H9 (cell line): ENCODE results near the gene ACTR8. TPM values are rescaled to one million over a fixed set of nuclear protein-coding genes. Genes with fewer than 3 reads are reported as not detected.

Experiments
- DNase-seq: peaks from one replicate; pipeline ENCODE4 v3.0.0-alpha.2; 2017
- H2AFZ ChIP-seq: one replicate; pipeline ENCODE4 v1.6.1; 2013; ENCODE audit warnings: mild to moderate bottlenecking, low read length, control low read depth, moderate library complexity
- H2AK5ac ChIP-seq: 2 replicates; pipeline ENCODE4 v1.6.1; 2013; ENCODE audit warnings: low read length, control low read depth, mixed read lengths; ENCODE audit not compliant: insufficient read length
- H2BK120ac ChIP-seq: one replicate; pipeline ENCODE4 v1.6.1; 2013; ENCODE audit warnings: low read depth, mild to moderate bottlenecking, low read length, control low read depth, inconsistent platforms; ENCODE audit not compliant: poor library complexity, severe bottlenecking
- H2BK12ac ChIP-seq: 2 replicates; pipeline ENCODE4 v1.6.1; 2013; ENCODE audit warnings: low read length, control low read depth, mixed read lengths, low read depth; ENCODE audit not compliant: insufficient read length
- H2BK15ac ChIP-seq: 2 replicates; pipeline ENCODE4 v1.6.1; 2013; ENCODE audit warnings: low read depth, low read length, control low read depth
- H2BK20ac ChIP-seq: one replicate; pipeline ENCODE4 v1.6.1; 2013; ENCODE audit warnings: low read depth, mild to moderate bottlenecking, low read length, control low read depth, inconsistent platforms; ENCODE audit not compliant: poor library complexity, severe bottlenecking
- H2BK5ac ChIP-seq: 2 replicates; pipeline ENCODE4 v1.6.1; 2013; ENCODE audit warnings: low read length, control low read depth, mixed read lengths; ENCODE audit not compliant: insufficient read length
- H3K14ac ChIP-seq: 2 replicates; pipeline ENCODE4 v1.6.1; 2013; ENCODE audit warnings: low read length, control low read depth; ENCODE audit not compliant: insufficient read depth
- H3K18ac ChIP-seq: 2 replicates; pipeline ENCODE4 v1.6.1; 2013; ENCODE audit warnings: low read depth, mild to moderate bottlenecking, mixed read lengths, low read length, control low read depth; ENCODE audit not compliant: insufficient read length
- H3K23ac ChIP-seq: 2 replicates; pipeline ENCODE4 v1.6.1; 2013; ENCODE audit warnings: low read length, control low read depth, mixed read lengths, low read depth; ENCODE audit not compliant: insufficient read length
- H3K23me2 ChIP-seq: 2 replicates; pipeline ENCODE4 v1.6.1; 2013; ENCODE audit warnings: low read depth, mild to moderate bottlenecking, mixed read lengths, low read length, control low read depth; ENCODE audit not compliant: insufficient read length, poor library complexity, severe bottlenecking
- H3K27ac ChIP-seq: 2 replicates; pipeline ENCODE4 v1.5.1; 2013; ENCODE audit warnings: low read length, control low read depth, mixed read lengths, low read depth; ENCODE audit not compliant: insufficient read length
- H3K27me3 ChIP-seq: 2 replicates; pipeline ENCODE4 v1.6.1; 2013; ENCODE audit warnings: low read length, control low read depth, inconsistent platforms; ENCODE audit not compliant: insufficient read depth
- H3K4ac ChIP-seq: 2 replicates; pipeline ENCODE4 v1.6.1; 2013; ENCODE audit warnings: low read depth, mild to moderate bottlenecking, control low read depth, inconsistent platforms, low read length, moderate library complexity
- H3K4me1 ChIP-seq: 2 replicates; pipeline ENCODE4 v1.6.1; 2013; ENCODE audit warnings: low read length, control low read depth, inconsistent platforms; ENCODE audit not compliant: insufficient read depth
- H3K4me2 ChIP-seq: 2 replicates; pipeline ENCODE4 v1.6.1; 2013; ENCODE audit warnings: low read length, control low read depth, mixed read lengths; ENCODE audit not compliant: insufficient read length, insufficient read depth
- H3K56ac ChIP-seq: 2 replicates; pipeline ENCODE4 v1.6.1; 2013; ENCODE audit warnings: low read depth, mild to moderate bottlenecking, mixed read lengths, low read length, control low read depth; ENCODE audit not compliant: insufficient read length
- H3K79me1 ChIP-seq: 2 replicates; pipeline ENCODE4 v1.6.1; 2013; ENCODE audit warnings: low read depth, mild to moderate bottlenecking, moderate library complexity, low read length, control low read depth, inconsistent platforms; ENCODE audit not compliant: insufficient read depth, poor library complexity, severe bottlenecking
- H3K79me2 ChIP-seq: 2 replicates; pipeline ENCODE4 v1.6.1; 2013; ENCODE audit warnings: low read length, control low read depth, inconsistent platforms; ENCODE audit not compliant: insufficient read depth
- H3K9ac ChIP-seq: 2 replicates; pipeline ENCODE4 v1.6.1; 2013; ENCODE audit warnings: low read length, control low read depth, mixed read lengths; ENCODE audit not compliant: insufficient read length; ENCODE audit errors: extremely low read depth
- H3K9me3 ChIP-seq: one replicate; pipeline ENCODE4 v1.6.1; 2013; ENCODE audit warnings: low read depth, low read length, inconsistent platforms; ENCODE audit not compliant: control insufficient read depth
- H3T11ph ChIP-seq: one replicate; pipeline ENCODE4 v1.6.1; 2013; ENCODE audit warnings: mild to moderate bottlenecking, low read length, control low read depth, inconsistent platforms
- H4K20me1 ChIP-seq: one replicate; pipeline ENCODE4 v1.6.1; 2013; ENCODE audit not compliant: control insufficient read depth, insufficient read length, insufficient read depth
- H4K5ac ChIP-seq: 2 replicates; pipeline ENCODE4 v1.6.1; 2013; ENCODE audit warnings: low read depth, mild to moderate bottlenecking, mixed read lengths, low read length, control low read depth; ENCODE audit not compliant: insufficient read length
- H4K8ac ChIP-seq: replicated peaks from 2 replicates; pipeline ENCODE4 v1.6.1; 2013; ENCODE audit warnings: low read length, control low read depth, mixed read lengths, low read depth; ENCODE audit not compliant: insufficient read length
- H4K91ac ChIP-seq: 2 replicates; pipeline ENCODE4 v1.6.1; 2013; ENCODE audit warnings: low read depth, mild to moderate bottlenecking, moderate library complexity, mixed read lengths, low read length, control low read depth; ENCODE audit not compliant: insufficient read length
- H3K27ac Mint-ChIP-seq, 3 experiments: 2 replicates in 2 of 3; 3 replicates in 1 of 3; pipeline ENCODE4 v1.8.0; 2020 to 2021; ENCODE audit warnings: mixed read lengths in 3 of 3, mild to moderate bottlenecking in 1 of 3, moderate library complexity in 1 of 3
- H3K27me3 Mint-ChIP-seq: 2 replicates; pipeline ENCODE4 v1.8.0; 2021; ENCODE audit warnings: low read depth, mild to moderate bottlenecking, moderate library complexity, mixed read lengths
- H3K36me3 Mint-ChIP-seq, 3 experiments: 2 replicates in 2 of 3; 3 replicates in 1 of 3; pipeline ENCODE4 v1.8.0; 2020 to 2021; ENCODE audit warnings: low read depth in 3 of 3, mixed read lengths in 3 of 3; ENCODE audit not compliant: insufficient read depth in 1 of 3
- H3K4me1 Mint-ChIP-seq, 2 experiments: 2 replicates each; pipeline ENCODE4 v1.8.0; 2020; ENCODE audit warnings: mixed read lengths in 2 of 2
- H3K4me3 Mint-ChIP-seq, 2 experiments: 2 replicates in 1 of 2; 3 replicates in 1 of 2; pipeline ENCODE4 v1.8.0; 2020 to 2021; ENCODE audit warnings: mild to moderate bottlenecking in 2 of 2, mixed read lengths in 2 of 2, moderate library complexity in 1 of 2
- H3K9me3 Mint-ChIP-seq, 2 experiments: 2 replicates in 1 of 2; 3 replicates in 1 of 2; pipeline ENCODE4 v1.8.0; 2020; ENCODE audit warnings: mild to moderate bottlenecking in 2 of 2, mixed read lengths in 2 of 2, moderate library complexity in 1 of 2
- WGBS: extraction: QIAGEN DNeasy Blood & Tissue Kit; methylation state at CpG from one replicate; pipeline ENCODE4 v1.1.7; 2013; ENCODE audit warnings: missing lambda C conversion rate, low lambda C conversion rate, mixed read lengths; ENCODE audit not compliant: insufficient read length; ENCODE audit errors: extremely low coverage; 5-methylcytosine and 5-hydroxymethylcytosine counted together
- total RNA-seq: library from RNA; stranded (reverse); gene quantifications from 2 replicates; pipeline ENCODE4 v1.2.1, GENCODE V29; 2021
- TF ChIP-seq, protein P1 (sequence below): fragments of 200-600 bp; sonication (generic); conservative IDR thresholded peaks from 3 replicates; pipeline ENCODE4 v1.8.0; 2021; ENCODE audit warnings: antibody characterized with exemption, mild to moderate bottlenecking

ACTR8 gene
- total RNA-seq, 1 experiment from 2014 or later = 39.2 TPM

DNA sequence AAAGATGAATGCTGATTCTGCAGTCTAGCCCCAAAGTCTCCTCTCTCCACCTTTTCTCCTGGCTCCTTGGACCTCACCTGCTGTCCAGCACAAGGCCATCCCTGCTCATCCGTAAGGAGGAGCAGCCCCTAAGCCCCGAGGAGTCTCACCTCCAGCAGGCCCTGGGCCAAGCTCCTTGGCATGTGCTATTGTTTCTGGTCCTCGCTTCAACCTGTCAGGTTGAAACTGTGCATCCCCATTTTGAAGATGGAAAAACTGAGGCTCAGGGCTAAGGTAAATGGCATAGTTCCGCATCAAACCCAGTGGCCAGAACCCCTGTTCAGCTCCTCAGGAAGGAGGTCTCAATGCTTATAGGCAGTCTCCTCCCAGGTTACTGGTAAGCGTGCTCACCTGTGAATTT lies 61.9 kb downstream of the ACTR8 start:
- Histone ChIP-seq H3K18ac (no peak overlapping the region), H3T11ph (no peak overlapping the region), H3K9ac (no peak overlapping the region), H2AK5ac (no peak overlapping the region), H3K23me2 (no peaks in the 10 kb centered on the region), H3K9me3 (no peaks in the 10 kb centered on the region), H3K23ac (no peak overlapping the region), H4K5ac (no peak overlapping the region), H2AFZ (no peak overlapping the region), H4K8ac (no peak overlapping the region), H2BK5ac (no peak overlapping the region), H3K4ac (no peak overlapping the region), H2BK20ac (no peak overlapping the region), H3K79me2 (no peaks in the 10 kb centered on the region), H3K56ac (no peak overlapping the region), H2BK120ac (no peak overlapping the region), H3K4me2 (no peak overlapping the region), H3K27me3 (no peaks in the 10 kb centered on the region), H4K91ac (no peak overlapping the region), H3K4me1 (no peaks in the 10 kb centered on the region), H3K27ac (no peak overlapping the region), H3K79me1 (no peaks in the 10 kb centered on the region), H4K20me1 (no peaks in the 10 kb centered on the region), H3K14ac (no peak overlapping the region), H2BK12ac (no peak overlapping the region), H2BK15ac (no peak overlapping the region)
- H3K36me3 Mint-ChIP-seq = peaks cover 0 to 30% (median 18%) of the 10 kb centered on the region in 3 experiments; a peak in 6 of 7 replicates
- H3K27ac Mint-ChIP-seq = no peak overlapping the region
- H3K4me1 Mint-ChIP-seq = peaks cover 0 to 10% of the 10 kb centered on the region in 2 experiments; a peak in 2 of 4 replicates
- DNase-seq = no peak
- no CpG with 5 or more reads among the region's 5 CpGs for WGBS
- H3K27me3 Mint-ChIP-seq = no peaks in the 10 kb centered on the region
- no peak overlapping the region for H3K4me3 Mint-ChIP-seq
- TF ChIP-seq, protein P1, sequence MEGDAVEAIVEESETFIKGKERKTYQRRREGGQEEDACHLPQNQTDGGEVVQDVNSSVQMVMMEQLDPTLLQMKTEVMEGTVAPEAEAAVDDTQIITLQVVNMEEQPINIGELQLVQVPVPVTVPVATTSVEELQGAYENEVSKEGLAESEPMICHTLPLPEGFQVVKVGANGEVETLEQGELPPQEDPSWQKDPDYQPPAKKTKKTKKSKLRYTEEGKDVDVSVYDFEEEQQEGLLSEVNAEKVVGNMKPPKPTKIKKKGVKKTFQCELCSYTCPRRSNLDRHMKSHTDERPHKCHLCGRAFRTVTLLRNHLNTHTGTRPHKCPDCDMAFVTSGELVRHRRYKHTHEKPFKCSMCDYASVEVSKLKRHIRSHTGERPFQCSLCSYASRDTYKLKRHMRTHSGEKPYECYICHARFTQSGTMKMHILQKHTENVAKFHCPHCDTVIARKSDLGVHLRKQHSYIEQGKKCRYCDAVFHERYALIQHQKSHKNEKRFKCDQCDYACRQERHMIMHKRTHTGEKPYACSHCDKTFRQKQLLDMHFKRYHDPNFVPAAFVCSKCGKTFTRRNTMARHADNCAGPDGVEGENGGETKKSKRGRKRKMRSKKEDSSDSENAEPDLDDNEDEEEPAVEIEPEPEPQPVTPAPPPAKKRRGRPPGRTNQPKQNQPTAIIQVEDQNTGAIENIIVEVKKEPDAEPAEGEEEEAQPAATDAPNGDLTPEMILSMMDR = no peak
- no peaks in the 10 kb centered on the region for H3K9me3 Mint-ChIP-seq
